Astrocyte (in vitro differentiated cells and primary cell): ENCODE measurements around the gene RASGEF1C. TPM values are rescaled to one million over a fixed set of nuclear protein-coding genes. Genes with fewer than 3 reads are reported as not detected.

Experiments
- DNase-seq: peaks from one replicate; pipeline ENCODE4 v3.0.0-alpha.2; 2010; ENCODE audit warnings: low read depth
- FAIRE-seq: peaks from 2 replicates; lab custom pipeline; 2011; peaks lifted over from hg19 to GRCh38; lab: Jason Lieb, UNC
- H2AFZ ChIP-seq: 2 replicates; pipeline ENCODE4 v1.6.0; 2012; ENCODE audit warnings: low read depth, low read length, inconsistent platforms
- H3K27ac ChIP-seq: 2 replicates; pipeline ENCODE4 v1.5.1; 2011; ENCODE audit warnings: low read depth, low read length, inconsistent platforms
- H3K27me3 ChIP-seq: 2 replicates; pipeline ENCODE4 v1.6.0; 2011; ENCODE audit warnings: low read length, inconsistent platforms; ENCODE audit not compliant: insufficient read depth
- H3K36me3 ChIP-seq: 2 replicates; pipeline ENCODE4 v1.5.1; 2011; ENCODE audit warnings: low read length, inconsistent platforms; ENCODE audit not compliant: insufficient read depth
- H3K4me1 ChIP-seq: 2 replicates; pipeline ENCODE4 v1.5.1; 2011; ENCODE audit warnings: low read length, inconsistent platforms; ENCODE audit not compliant: insufficient read depth
- H3K4me2 ChIP-seq: 2 replicates; pipeline ENCODE4 v1.6.0; 2012; ENCODE audit warnings: low read length, inconsistent platforms
- H3K4me3 ChIP-seq: 2 replicates; pipeline ENCODE4 v1.5.1; 2011; ENCODE audit warnings: low read depth, mild to moderate bottlenecking, low read length, inconsistent platforms; ENCODE audit not compliant: insufficient read depth
- H3K79me2 ChIP-seq: 2 replicates; pipeline ENCODE4 v1.6.0; 2012; ENCODE audit warnings: mild to moderate bottlenecking, low read length, inconsistent platforms; ENCODE audit not compliant: insufficient read depth
- H3K9ac ChIP-seq: 2 replicates; pipeline ENCODE4 v1.6.0; 2012; ENCODE audit warnings: mild to moderate bottlenecking, low read length, inconsistent platforms
- H3K9me3 ChIP-seq: 2 replicates; pipeline ENCODE4 v1.5.1; 2012; ENCODE audit warnings: low read depth, mild to moderate bottlenecking, low read length, inconsistent platforms; ENCODE audit not compliant: insufficient read depth
- H4K20me1 ChIP-seq: 2 replicates; pipeline ENCODE4 v1.6.0; 2012; ENCODE audit warnings: low read length, inconsistent platforms; ENCODE audit not compliant: insufficient read depth
- H3K27ac Mint-ChIP-seq: one replicate; pipeline ENCODE4 v1.8.0; 2021; ENCODE audit warnings: mild to moderate bottlenecking, mixed read lengths; ENCODE audit not compliant: unreplicated experiment
- H3K27me3 Mint-ChIP-seq: one replicate; pipeline ENCODE4 v1.8.0; 2021; ENCODE audit warnings: low read depth, mixed read lengths; ENCODE audit not compliant: unreplicated experiment
- H3K36me3 Mint-ChIP-seq: one replicate; pipeline ENCODE4 v1.8.0; 2021; ENCODE audit warnings: low read depth, mixed read lengths; ENCODE audit not compliant: unreplicated experiment
- H3K4me1 Mint-ChIP-seq: one replicate; pipeline ENCODE4 v1.8.0; 2021; ENCODE audit warnings: low read depth, mixed read lengths; ENCODE audit not compliant: unreplicated experiment
- H3K4me3 Mint-ChIP-seq: one replicate; pipeline ENCODE4 v1.8.0; 2021; ENCODE audit warnings: mild to moderate bottlenecking, moderate library complexity, mixed read lengths; ENCODE audit not compliant: unreplicated experiment
- H3K9me3 Mint-ChIP-seq: one replicate; pipeline ENCODE4 v1.8.0; 2021; ENCODE audit warnings: mild to moderate bottlenecking, mixed read lengths; ENCODE audit not compliant: unreplicated experiment
- CTCF ChIP-seq: IDR thresholded peaks from 2 replicates; pipeline ENCODE4 v1.5.1; 2011; ENCODE audit warnings: low read depth, mild to moderate bottlenecking, inconsistent platforms, low read length, moderate library complexity; ENCODE audit not compliant: insufficient read depth
- EZH2 ChIP-seq: IDR thresholded peaks from 2 replicates; pipeline ENCODE4 v1.6.1; 2012; ENCODE audit warnings: mild to moderate bottlenecking, low read length, inconsistent platforms; ENCODE audit not compliant: insufficient read depth
- total RNA-seq: library from RNA; stranded (reverse); gene quantifications from 2 replicates; pipeline ENCODE4 v1.2.1, GENCODE V29; 2021

Gene RASGEF1C
- total RNA-seq, 1 donor from 2014 or later: 0.41 TPM

- no peak overlapping the region for H3K4me3 ChIP-seq
- no peaks in the 10 kb centered on the region for H3K79me2 ChIP-seq
- no peaks in the 10 kb centered on the region for H3K36me3 ChIP-seq
- no peak overlapping the region for H3K4me3 Mint-ChIP-seq
- H3K27me3 Mint-ChIP-seq: peaks cover 5% of the 10 kb centered on the region
- H3K27ac Mint-ChIP-seq: no peak overlapping the region
- no peaks in the 10 kb centered on the region for H3K9me3 ChIP-seq
- H3K9me3 Mint-ChIP-seq: peaks cover 6% of the 10 kb centered on the region
- DNase-seq (no peak), FAIRE-seq (no peak)
- H3K9ac ChIP-seq: no peak overlapping the region
- H3K4me2 ChIP-seq: no peak overlapping the region
- no peaks in the 10 kb centered on the region for H3K27me3 ChIP-seq
- peaks cover 7% of the 10 kb centered on the region for H3K4me1 Mint-ChIP-seq
- no peak overlapping the region for H2AFZ ChIP-seq
- no peak overlapping the region for H3K27ac ChIP-seq
- TF ChIP-seq EZH2 (no peak), CTCF (no peak)
- H3K36me3 Mint-ChIP-seq: peaks cover 5% of the 10 kb centered on the region
- H3K4me1 ChIP-seq: no peaks in the 10 kb centered on the region
- H4K20me1 ChIP-seq: no peaks in the 10 kb centered on the region
Measured at GRCh38 chr5:180096616-180097015, 112.4 kb downstream of the RASGEF1C start.

- no peak overlapping the region for H3K27ac Mint-ChIP-seq
Measured at GRCh38 chr5:180095545-180095944, 113.5 kb downstream of the RASGEF1C start.

More at GRCh38 chr5:180095545-180095944, 113.5 kb downstream of the RASGEF1C start:
- Histone ChIP-seq H3K27me3 (no peaks in the 10 kb centered on the region), H3K27ac (no peak overlapping the region), H3K36me3 (no peaks in the 10 kb centered on the region), H4K20me1 (no peaks in the 10 kb centered on the region), H2AFZ (no peak overlapping the region), H3K79me2 (no peaks in the 10 kb centered on the region), H3K4me3 (no peak overlapping the region), H3K9me3 (no peaks in the 10 kb centered on the region), H3K4me1 (no peaks in the 10 kb centered on the region), H3K4me2 (no peak overlapping the region), H3K9ac (no peak overlapping the region)
- TF ChIP-seq CTCF: no peak
- no peak for TF ChIP-seq EZH2
- Mint-ChIP-seq H3K27me3 (peaks cover 3% of the 10 kb centered on the region), H3K4me1 (peaks cover 7% of the 10 kb centered on the region), H3K4me3 (no peak overlapping the region), H3K9me3 (peaks cover 6% of the 10 kb centered on the region), H3K36me3 (peaks cover 2% of the 10 kb centered on the region)
- FAIRE-seq: no peak
- no peak for DNase-seq
